WERI-Rb-1 (cell line): ENCODE measurements around the gene IGSF11.
A peak's percentile ranks its signal among the peaks of the same experiment; 100 is the strongest.
"Not testable (repeated sequence)": the region's sequence is repeated elsewhere in the genome, so short reads cannot be mapped to it uniquely, and the experiment has no call there.

Experiments used
- DNase-seq: peaks from one replicate; pipeline ENCODE4 v3.0.0-alpha.2; 2020
- H3K27ac ChIP-seq: fragments of 250-450 bp; sonication (Bioruptor Pico); 2 replicates; pipeline ENCODE4 v1.5.1; 2020; ENCODE audit warnings: mild to moderate bottlenecking, moderate library complexity
- H3K27me3 ChIP-seq: fragments of 250-450 bp; sonication (Bioruptor Pico); 2 replicates; pipeline ENCODE4 v1.5.1; 2021; ENCODE audit warnings: mild to moderate bottlenecking, low read depth, moderate library complexity; ENCODE audit not compliant: insufficient read depth, severe bottlenecking
- H3K36me3 ChIP-seq: fragments of 250-450 bp; sonication (Bioruptor Pico); 2 replicates; pipeline ENCODE4 v1.5.1; 2020; ENCODE audit warnings: mild to moderate bottlenecking, moderate library complexity
- H3K4me3 ChIP-seq: 2 replicates; pipeline ENCODE4 v1.5.1; 2011; ENCODE audit warnings: low read depth, mild to moderate bottlenecking, control low read depth, low read length
- H3K9me3 ChIP-seq: fragments of 250-450 bp; sonication (Bioruptor Pico); 2 replicates; pipeline ENCODE4 v1.5.1; 2021; ENCODE audit warnings: mild to moderate bottlenecking, moderate library complexity; ENCODE audit not compliant: severe bottlenecking
- CTCF ChIP-seq: IDR thresholded peaks from 2 replicates; pipeline ENCODE4 v1.5.1; 2011; ENCODE audit warnings: low read depth, mild to moderate bottlenecking, control low read depth, inconsistent platforms, low read length

IGSF11 gene, protein sequence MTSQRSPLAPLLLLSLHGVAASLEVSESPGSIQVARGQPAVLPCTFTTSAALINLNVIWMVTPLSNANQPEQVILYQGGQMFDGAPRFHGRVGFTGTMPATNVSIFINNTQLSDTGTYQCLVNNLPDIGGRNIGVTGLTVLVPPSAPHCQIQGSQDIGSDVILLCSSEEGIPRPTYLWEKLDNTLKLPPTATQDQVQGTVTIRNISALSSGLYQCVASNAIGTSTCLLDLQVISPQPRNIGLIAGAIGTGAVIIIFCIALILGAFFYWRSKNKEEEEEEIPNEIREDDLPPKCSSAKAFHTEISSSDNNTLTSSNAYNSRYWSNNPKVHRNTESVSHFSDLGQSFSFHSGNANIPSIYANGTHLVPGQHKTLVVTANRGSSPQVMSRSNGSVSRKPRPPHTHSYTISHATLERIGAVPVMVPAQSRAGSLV

GRCh38 chr3:119034256-119035013 is at the start of gene IGSF11:
Gene IGSF11 (minus strand): TSS chr3:119034846. CDS start chr3:119034582, 264 bp downstream.
- Histone ChIP-seq H3K4me3 (peak within 1 kb of the TSS; percentile 87), H3K27me3 (no peaks in the 10 kb centered on the region), H3K9me3 (no peaks in the 10 kb centered on the region), H3K27ac (peak within 1 kb of the TSS; percentile 22), H3K36me3 (no peaks in the 10 kb centered on the region)
- peak; percentile 61 for TF ChIP-seq CTCF
- DNase-seq, result peak; percentile 87

DNA sequence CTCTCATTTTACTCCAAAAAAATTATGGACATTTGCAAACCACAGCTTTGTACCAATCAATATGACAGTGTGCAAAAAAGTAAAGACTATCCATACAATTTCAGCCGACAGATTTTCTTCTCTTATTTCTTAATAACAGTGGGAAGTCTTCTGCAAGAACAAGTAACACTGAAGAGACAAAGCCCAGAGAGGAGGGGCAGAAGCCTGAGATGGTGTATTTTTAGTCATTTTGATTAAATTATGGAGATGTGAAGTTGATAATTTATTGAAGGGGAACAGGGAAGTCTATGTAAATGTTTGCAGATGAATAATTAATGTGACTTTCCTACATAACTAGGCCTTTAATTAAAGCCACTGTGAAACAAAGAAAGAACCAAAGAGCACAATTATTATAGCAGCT is 45.7 kb upstream of the IGSF11 start:
- no peak overlapping the region for H3K4me3 ChIP-seq
- H3K9me3 ChIP-seq, result no peaks in the 10 kb centered on the region
- TF ChIP-seq CTCF, result no peak
- H3K27me3 ChIP-seq, result no peaks in the 10 kb centered on the region
- no peaks in the 10 kb centered on the region for H3K36me3 ChIP-seq
- no peak overlapping the region for H3K27ac ChIP-seq
- DNase-seq, result no peak

DNA sequence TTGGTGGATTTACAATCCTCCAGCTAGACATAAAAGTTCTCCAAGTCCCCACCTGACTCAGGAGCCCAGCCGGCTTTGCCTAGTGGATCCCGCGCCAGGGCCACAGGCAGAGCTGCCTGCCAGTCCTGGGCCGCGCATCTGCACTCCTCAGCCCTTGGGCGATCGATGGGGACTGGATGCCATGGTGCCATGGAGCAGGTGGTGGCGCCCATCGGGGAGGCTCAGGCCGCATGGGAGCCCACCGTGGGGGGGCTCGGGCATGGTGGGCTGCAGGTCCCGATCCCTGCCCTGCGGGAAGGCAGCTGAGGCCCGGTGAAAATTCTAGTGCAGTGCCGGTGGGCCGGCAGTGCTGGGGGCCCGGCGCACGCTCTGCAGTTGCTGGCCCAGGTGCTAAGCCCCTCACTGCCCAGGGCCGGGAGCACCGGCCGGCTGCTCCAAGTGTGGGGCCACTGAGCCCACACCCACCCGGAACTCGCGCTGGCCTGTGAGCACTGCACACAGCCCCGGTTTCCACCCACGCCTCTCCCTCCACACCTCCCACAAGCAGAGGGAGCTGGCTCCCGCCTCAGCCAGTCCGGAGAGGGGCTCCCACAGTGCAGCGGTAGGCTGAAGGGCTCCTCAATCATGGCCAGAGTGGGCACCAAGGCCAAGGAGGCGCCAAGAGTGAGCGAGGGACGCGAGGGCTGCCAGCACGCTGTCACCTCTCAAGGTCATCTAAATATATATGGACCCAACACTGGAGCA is 38.8 kb upstream of the IGSF11 start:
- peaks cover 13% of the 10 kb centered on the region for H3K9me3 ChIP-seq
- TF ChIP-seq CTCF, result no peak
- H3K27ac ChIP-seq, result no peak overlapping the region
- no peak for DNase-seq
- H3K4me3 ChIP-seq, result no peak overlapping the region
- H3K36me3 ChIP-seq, result no peaks in the 10 kb centered on the region
- H3K27me3 ChIP-seq, result no peaks in the 10 kb centered on the region

DNA sequence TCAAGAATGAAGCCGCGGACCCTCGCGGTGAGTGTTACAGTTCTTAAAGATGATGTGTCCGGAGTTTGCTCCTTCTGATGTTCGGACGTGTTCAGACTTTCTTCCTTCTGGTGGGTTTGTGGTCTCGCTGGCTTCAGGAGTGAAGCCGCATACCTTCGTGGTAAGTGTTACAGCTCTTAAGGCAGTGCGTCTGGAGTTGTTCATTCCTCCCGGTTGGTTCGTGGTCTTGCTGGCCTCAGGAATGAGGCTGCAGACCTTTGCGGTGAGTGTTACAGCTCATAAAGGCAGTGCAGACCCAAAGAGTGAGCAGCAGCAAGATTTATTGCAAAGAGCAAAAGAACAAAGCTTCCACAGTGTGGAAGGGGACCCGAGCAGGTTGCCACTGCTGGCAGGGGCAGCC is 37.8 kb upstream of the IGSF11 start:
- DNase-seq, H3K36me3 ChIP-seq, H3K4me3 ChIP-seq, H3K27me3 ChIP-seq, H3K27ac ChIP-seq: not testable (repeated sequence)
- H3K9me3 ChIP-seq, result peaks cover 13% of the 10 kb centered on the region

DNA sequence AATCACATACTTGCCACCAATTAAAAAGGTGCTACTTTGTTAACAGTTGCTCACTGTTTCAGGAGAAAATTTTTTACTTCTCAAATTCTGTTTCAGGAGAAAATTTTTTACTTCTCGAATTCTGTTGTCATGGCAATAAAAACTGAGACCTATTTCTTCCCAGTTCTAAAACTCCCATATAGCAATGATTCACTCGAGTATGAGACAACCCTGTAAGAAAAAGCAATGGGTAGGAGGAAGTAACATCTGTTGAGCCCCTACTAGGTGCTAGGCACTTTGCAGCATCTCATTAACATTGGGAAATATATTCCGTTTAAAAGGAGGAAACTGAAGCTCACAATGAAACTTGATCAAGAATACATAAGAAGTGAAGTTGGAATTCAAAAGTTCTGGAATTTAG is 35.1 kb upstream of the IGSF11 start:
- Histone ChIP-seq H3K36me3 (no peaks in the 10 kb centered on the region), H3K4me3 (no peak overlapping the region), H3K27me3 (no peaks in the 10 kb centered on the region), H3K27ac (no peak overlapping the region), H3K9me3 (peaks cover 13% of the 10 kb centered on the region)
- no peak for TF ChIP-seq CTCF
- DNase-seq, result no peak

DNA sequence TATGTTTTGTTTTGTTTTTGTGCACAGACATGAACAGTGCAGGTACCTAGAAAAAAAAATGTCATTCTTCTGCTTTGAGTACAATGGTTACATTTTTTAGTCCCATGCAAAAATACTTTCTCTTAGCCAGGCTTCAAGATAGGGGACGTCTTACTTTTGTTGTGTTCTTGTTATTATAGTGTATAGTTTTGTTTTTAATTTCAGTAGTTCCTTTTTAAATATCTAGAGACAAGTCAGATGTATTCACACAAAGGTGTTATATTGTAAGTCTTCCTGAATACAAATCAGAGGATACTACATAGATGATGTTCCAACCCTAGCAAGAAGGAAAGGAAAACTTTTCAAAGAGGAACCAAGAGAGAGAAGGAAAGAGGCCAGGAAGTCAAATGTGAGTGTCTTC is 28.8 kb upstream of the IGSF11 start:
- Histone ChIP-seq H3K9me3 (no peaks in the 10 kb centered on the region), H3K27ac (no peak overlapping the region), H3K36me3 (no peaks in the 10 kb centered on the region), H3K4me3 (no peak overlapping the region), H3K27me3 (no peaks in the 10 kb centered on the region)
- no peak for TF ChIP-seq CTCF
- no peak for DNase-seq
